H1 (cell line): ENCODE measurements around the gene EPS8L1.

Source experiments
- BRCA1 ChIP-seq: IDR thresholded peaks from 2 replicates; pipeline ENCODE4 v1.6.1; 2012; ENCODE audit warnings: low read depth, low read length, improper control_type of control experiment
- EP300 ChIP-seq, 2 experiments: IDR thresholded peaks; 1 replicate in 1 of 2; 2 replicates in 1 of 2; pipeline ENCODE4 v1.6.1; 2011 to 2012; ENCODE audit warnings: low read depth in 2 of 2, low read length in 2 of 2, mild to moderate bottlenecking in 2 of 2, borderline replicate concordance in 1 of 2, inconsistent platforms in 1 of 2, moderate library complexity in 1 of 2
- HDAC2 ChIP-seq, 2 experiments: fragments of 300-600 bp in 1 of 2; sonication (generic) in 1 of 2; IDR thresholded peaks; 2 replicates each; pipeline ENCODE4 v1.6.1; 2011 to 2012; ENCODE audit warnings: low read depth in 2 of 2, low read length in 2 of 2, mild to moderate bottlenecking in 2 of 2, moderate library complexity in 2 of 2, borderline replicate concordance in 1 of 2, inconsistent platforms in 1 of 2
- ZNF274 ChIP-seq: IDR thresholded peaks from 2 replicates; pipeline ENCODE4 v1.7.0; 2012; ENCODE audit warnings: low read length, borderline replicate concordance; ENCODE audit errors: extremely low read depth

DNA sequence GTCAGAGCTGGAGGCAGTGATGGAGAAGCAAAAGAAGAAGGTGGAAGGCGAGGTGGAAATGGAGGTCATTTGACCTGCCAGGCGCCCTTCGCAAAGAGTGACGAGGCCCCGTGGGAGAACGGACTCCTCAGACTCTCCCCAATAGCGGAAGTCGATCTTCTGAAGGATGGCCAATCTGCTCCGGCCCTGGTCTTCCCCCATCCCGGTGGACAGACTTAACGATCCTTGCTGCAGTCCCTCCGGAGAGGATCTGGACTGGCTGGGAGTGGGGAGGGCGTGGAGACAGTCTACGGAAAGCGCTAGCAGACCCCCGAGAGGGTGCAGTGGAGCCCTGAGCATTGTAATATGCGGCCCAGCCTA lies 11.9 kb downstream of the EPS8L1 start:
- TF ChIP-seq HDAC2 (IDR thresholded peaks at IDR 0.05; ENCODE audit: borderline replicate concordance in 1 of 2, low read depth in 2 of 2, low read length in 2 of 2) (no peak), EP300 (IDR thresholded peaks at IDR 0.05; ENCODE audit: borderline replicate concordance in 1 of 2, low read depth in 2 of 2, low read length in 2 of 2) (no peak), ZNF274 (no peak), BRCA1 (no peak)
